GM12801 (cell line): Measurements from ENCODE around the gene IL36A.

ENCODE experiments used
- TF ChIP-seq, protein P1 (sequence below): IDR thresholded peaks from one replicate; pipeline ENCODE4 v1.5.1; 2011; ENCODE audit warnings: control low read depth; ENCODE audit not compliant: insufficient read length; ENCODE audit errors: extremely low read depth

Gene IL36A

DNA sequence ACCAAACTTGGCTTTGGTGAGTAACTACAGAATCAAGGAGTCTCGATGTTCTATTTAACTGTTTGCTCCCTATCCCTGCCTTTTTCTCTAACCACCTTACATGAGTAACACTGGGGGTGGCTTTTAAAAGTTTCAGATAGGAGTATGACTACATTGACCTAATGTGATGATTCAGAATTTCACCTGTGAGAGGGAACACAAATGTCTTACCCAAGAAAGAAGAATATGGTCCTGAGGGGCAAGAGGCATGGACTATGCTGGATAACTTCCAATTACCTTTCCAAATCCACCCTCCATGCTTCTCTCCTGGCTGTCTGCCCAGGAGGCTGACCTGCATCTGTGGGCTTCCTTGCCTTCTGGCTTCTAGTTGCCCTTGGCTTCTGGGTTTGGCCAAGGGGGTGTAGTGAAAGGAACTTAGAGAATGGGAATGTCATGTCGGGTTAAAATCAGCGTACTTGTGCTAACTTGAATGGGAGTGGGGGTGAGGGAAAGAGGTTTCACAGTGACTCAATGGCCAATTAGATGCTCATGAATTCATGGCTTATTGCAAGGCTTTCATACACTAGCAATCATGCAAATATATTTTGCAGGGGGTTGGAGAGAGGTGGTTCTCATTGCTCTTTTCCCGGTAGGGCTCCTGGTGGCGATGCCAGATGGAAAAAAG lies 32.7 kb upstream of the IL36A start:
- TF ChIP-seq, protein P1, sequence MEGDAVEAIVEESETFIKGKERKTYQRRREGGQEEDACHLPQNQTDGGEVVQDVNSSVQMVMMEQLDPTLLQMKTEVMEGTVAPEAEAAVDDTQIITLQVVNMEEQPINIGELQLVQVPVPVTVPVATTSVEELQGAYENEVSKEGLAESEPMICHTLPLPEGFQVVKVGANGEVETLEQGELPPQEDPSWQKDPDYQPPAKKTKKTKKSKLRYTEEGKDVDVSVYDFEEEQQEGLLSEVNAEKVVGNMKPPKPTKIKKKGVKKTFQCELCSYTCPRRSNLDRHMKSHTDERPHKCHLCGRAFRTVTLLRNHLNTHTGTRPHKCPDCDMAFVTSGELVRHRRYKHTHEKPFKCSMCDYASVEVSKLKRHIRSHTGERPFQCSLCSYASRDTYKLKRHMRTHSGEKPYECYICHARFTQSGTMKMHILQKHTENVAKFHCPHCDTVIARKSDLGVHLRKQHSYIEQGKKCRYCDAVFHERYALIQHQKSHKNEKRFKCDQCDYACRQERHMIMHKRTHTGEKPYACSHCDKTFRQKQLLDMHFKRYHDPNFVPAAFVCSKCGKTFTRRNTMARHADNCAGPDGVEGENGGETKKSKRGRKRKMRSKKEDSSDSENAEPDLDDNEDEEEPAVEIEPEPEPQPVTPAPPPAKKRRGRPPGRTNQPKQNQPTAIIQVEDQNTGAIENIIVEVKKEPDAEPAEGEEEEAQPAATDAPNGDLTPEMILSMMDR, result no peak

DNA sequence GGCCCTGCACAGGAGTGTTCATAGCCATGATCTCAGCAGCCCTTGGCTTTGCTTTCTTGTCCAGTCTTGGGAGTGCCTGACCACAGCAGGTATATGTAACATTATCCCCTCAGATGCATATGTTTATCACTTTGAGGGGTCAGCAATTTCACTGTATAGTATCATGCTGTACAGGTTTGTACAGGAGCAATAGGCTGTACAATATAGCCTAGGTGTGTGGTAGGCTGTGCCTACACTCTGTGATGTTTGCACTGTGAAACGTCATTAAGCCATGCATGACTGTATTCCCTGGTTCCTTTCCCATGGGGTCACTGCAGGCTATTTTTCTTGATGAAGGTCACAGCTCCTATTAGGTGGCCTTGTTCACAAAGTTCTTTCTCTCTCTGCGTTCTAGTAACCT lies 32.1 kb upstream of the IL36A start:
- TF ChIP-seq, protein P1, result no peak

- TF ChIP-seq, protein P1, result no peak
Measured at GRCh38 chr2:112977559-112978056, 27.7 kb upstream of the IL36A start, which contains the start of gene IL36G. IL36G (plus strand) TSS chr2:112978006; CDS start chr2:112978639, 633 bp downstream.

GRCh38 chr2:112979731-112980130 lies 25.5 kb upstream of the IL36A start:
- TF ChIP-seq, protein P1, result no peak

- TF ChIP-seq, protein P1, result no peak
Measured at GRCh38 chr2:112980537-112980936, 24.7 kb upstream of the IL36A start.

DNA sequence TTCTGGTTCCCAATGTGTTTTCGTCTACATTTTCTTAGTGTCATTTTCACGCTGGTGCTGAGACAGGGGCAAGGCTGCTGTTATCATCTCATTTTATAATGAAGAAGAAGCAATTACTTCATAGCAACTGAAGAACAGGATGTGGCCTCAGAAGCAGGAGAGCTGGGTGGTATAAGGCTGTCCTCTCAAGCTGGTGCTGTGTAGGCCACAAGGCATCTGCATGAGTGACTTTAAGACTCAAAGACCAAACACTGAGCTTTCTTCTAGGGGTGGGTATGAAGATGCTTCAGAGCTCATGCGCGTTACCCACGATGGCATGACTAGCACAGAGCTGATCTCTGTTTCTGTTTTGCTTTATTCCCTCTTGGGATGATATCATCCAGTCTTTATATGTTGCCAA lies 20.2 kb upstream of the IL36A start:
- TF ChIP-seq, protein P1, result no peak

- TF ChIP-seq, protein P1, result no peak
Measured at GRCh38 chr2:112989611-112990010, 15.6 kb upstream of the IL36A start.

- TF ChIP-seq, protein P1, result no peak
Measured at GRCh38 chr2:112993831-112994230, 11.4 kb upstream of the IL36A start.
